IPS-NIHi7 (cell line): Measurements from ENCODE around the gene SERINC2.
"Not testable (repeated sequence)": the region's sequence is repeated elsewhere in the genome, so short reads cannot be mapped to it uniquely, and the experiment has no call there.

Source experiments
- DNase-seq: peaks from one replicate; pipeline ENCODE4 v3.0.0; 2012; ENCODE audit warnings: mixed read lengths; ENCODE audit errors: extremely low spot score

The SERINC2 gene

GRCh38 chr1:31470794-31471315 is 57.8 kb downstream of the SERINC2 start:
- no peak for DNase-seq

GRCh38 chr1:31471452-31472313 is 58.7 kb downstream of the SERINC2 start:
- DNase-seq: not testable (repeated sequence)

GRCh38 chr1:31472314-31472651 is 59.3 kb downstream of the SERINC2 start:
- DNase-seq: not testable (repeated sequence)

- not testable (repeated sequence) for DNase-seq
Observed at GRCh38 chr1:31472673-31473072, 59.7 kb downstream of the SERINC2 start.

GRCh38 chr1:31473508-31473907 is 60.5 kb downstream of the SERINC2 start:
- not testable (repeated sequence) for DNase-seq

GRCh38 chr1:31474567-31474966 is 61.6 kb downstream of the SERINC2 start:
- not testable (repeated sequence) for DNase-seq

- no peak for DNase-seq
Observed at GRCh38 chr1:31476891-31477846, 64.2 kb downstream of the SERINC2 start.

GRCh38 chr1:31478167-31478566 is 65.2 kb downstream of the SERINC2 start:
- no peak for DNase-seq

GRCh38 chr1:31479811-31480210 is 66.8 kb downstream of the SERINC2 start:
- DNase-seq: no peak

GRCh38 chr1:31480426-31480825 is 67.4 kb downstream of the SERINC2 start:
- not testable (repeated sequence) for DNase-seq

GRCh38 chr1:31482482-31483011 is 69.5 kb downstream of the SERINC2 start:
- DNase-seq: no peak

- no peak for DNase-seq
Observed at GRCh38 chr1:31483012-31483946, 70.3 kb downstream of the SERINC2 start.
